ENCODE measurements around the gene SURF1.

Gene SURF1

GRCh38 chr9:133342069-133342406 lies 14.2 kb downstream of the SURF1 start:
- H3K9me3 ChIP-seq (ENCODE audit: insufficient read depth, low read length, severe bottlenecking), result no peaks in the 10 kb centered on the region
- H3K79me2 ChIP-seq (ENCODE audit: insufficient read depth, low read length), result peaks cover 22% of the 10 kb centered on the region
- no peak overlapping the region for H3K9ac ChIP-seq (ENCODE audit: low read depth, low read length)
- peaks cover 69% of the 10 kb centered on the region for H3K36me3 ChIP-seq (ENCODE audit: insufficient read depth, low read length)
- H3K27me3 ChIP-seq (ENCODE audit: insufficient read depth, low read length, poor library complexity), result no peaks in the 10 kb centered on the region
- no peak overlapping the region for H2AFZ ChIP-seq (ENCODE audit: low read depth, low read length)
- H3K4me2 ChIP-seq (ENCODE audit: insufficient read depth, low read length), result no peak overlapping the region
- no peak overlapping the region for H3K4me3 ChIP-seq (ENCODE audit: low read depth in 1 of 2, low read length in 2 of 2)
- TF ChIP-seq EZH2 (IDR thresholded peaks at IDR 0.05; ENCODE audit: borderline replicate concordance, low read depth, low read length, severe bottlenecking), result no peak
- TF ChIP-seq, protein P1, sequence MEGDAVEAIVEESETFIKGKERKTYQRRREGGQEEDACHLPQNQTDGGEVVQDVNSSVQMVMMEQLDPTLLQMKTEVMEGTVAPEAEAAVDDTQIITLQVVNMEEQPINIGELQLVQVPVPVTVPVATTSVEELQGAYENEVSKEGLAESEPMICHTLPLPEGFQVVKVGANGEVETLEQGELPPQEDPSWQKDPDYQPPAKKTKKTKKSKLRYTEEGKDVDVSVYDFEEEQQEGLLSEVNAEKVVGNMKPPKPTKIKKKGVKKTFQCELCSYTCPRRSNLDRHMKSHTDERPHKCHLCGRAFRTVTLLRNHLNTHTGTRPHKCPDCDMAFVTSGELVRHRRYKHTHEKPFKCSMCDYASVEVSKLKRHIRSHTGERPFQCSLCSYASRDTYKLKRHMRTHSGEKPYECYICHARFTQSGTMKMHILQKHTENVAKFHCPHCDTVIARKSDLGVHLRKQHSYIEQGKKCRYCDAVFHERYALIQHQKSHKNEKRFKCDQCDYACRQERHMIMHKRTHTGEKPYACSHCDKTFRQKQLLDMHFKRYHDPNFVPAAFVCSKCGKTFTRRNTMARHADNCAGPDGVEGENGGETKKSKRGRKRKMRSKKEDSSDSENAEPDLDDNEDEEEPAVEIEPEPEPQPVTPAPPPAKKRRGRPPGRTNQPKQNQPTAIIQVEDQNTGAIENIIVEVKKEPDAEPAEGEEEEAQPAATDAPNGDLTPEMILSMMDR (IDR thresholded peaks at IDR 0.05; ENCODE audit: borderline replicate concordance, extremely low read depth, low read length, poor library complexity, severe bottlenecking), result peak; percentile 25
- ATAC-seq (ENCODE audit: insufficient read depth, low read depth) (no peak), DNase-seq (no peak)
- H3K4me1 ChIP-seq (ENCODE audit: insufficient read depth, low read length), result peaks cover 15% of the 10 kb centered on the region
- H4K20me1 ChIP-seq (ENCODE audit: insufficient read depth, low read length), result peaks cover 15% of the 10 kb centered on the region; the same call in 1 of the 2 replicates
- no peak overlapping the region for H3K27ac ChIP-seq (ENCODE audit: low read length)

DNA sequence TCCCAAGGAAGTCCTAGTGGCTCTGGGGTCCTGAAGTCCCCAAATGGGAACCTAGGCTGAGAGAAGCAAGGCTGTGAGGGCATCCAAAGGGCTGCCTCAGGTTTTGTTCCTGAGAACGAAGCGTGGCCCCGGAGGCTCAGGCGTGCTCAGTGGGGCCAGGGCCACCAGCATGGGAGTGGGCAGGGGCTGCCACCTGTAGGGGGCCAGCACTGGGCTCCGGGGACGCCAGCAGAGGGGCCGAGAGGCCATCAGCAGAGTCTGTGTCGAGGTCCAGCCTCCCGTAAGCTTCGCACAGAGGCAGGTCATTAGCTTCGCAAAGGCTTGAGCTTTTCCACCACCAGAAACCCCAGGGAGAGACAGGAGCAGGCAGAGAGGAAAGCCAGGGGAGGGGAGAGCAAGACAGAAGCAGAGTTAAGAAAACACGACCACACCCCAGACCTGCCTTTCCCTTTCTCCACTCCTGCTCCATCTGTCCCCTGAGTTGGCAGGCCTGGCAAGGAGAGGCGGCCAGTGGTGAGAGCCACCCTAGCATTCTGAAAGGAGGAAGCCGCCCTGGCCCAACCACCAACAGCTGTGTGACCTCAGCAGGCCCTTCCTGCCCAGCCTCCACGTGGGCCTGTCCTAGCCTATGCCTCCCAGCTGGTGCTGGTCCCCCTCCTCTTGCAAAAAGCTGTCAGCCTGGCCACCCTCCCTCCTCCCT lies 14.8 kb downstream of the SURF1 start:
- Histone ChIP-seq H3K4me3 (ENCODE audit: low read depth in 1 of 2, low read length in 2 of 2) (no peak overlapping the region), H3K27ac (ENCODE audit: low read length) (no peak overlapping the region), H3K36me3 (ENCODE audit: insufficient read depth, low read length) (peaks cover 69% of the 10 kb centered on the region), H2AFZ (ENCODE audit: low read depth, low read length) (no peak overlapping the region), H4K20me1 (ENCODE audit: insufficient read depth, low read length) (peaks cover 13% of the 10 kb centered on the region; the same call in 1 of the 2 replicates), H3K79me2 (ENCODE audit: insufficient read depth, low read length) (peaks cover 17% of the 10 kb centered on the region), H3K9ac (ENCODE audit: low read depth, low read length) (no peak overlapping the region), H3K27me3 (ENCODE audit: insufficient read depth, low read length, poor library complexity) (no peaks in the 10 kb centered on the region), H3K9me3 (ENCODE audit: insufficient read depth, low read length, severe bottlenecking) (no peaks in the 10 kb centered on the region), H3K4me2 (ENCODE audit: insufficient read depth, low read length) (no peak overlapping the region), H3K4me1 (ENCODE audit: insufficient read depth, low read length) (peaks cover 15% of the 10 kb centered on the region)
- no peak for DNase-seq
- no peak for TF ChIP-seq EZH2 (IDR thresholded peaks at IDR 0.05; ENCODE audit: borderline replicate concordance, low read depth, low read length, severe bottlenecking)
- TF ChIP-seq, protein P1 (IDR thresholded peaks at IDR 0.05; ENCODE audit: borderline replicate concordance, extremely low read depth, low read length, poor library complexity, severe bottlenecking), result no peak
- ATAC-seq (ENCODE audit: insufficient read depth, low read depth), result no peak

GRCh38 chr9:133340916-133341315 lies 15.4 kb downstream of the SURF1 start:
- H3K27me3 ChIP-seq (ENCODE audit: insufficient read depth, low read length, poor library complexity), result no peaks in the 10 kb centered on the region
- no peak for ATAC-seq (ENCODE audit: insufficient read depth, low read depth)
- H3K79me2 ChIP-seq (ENCODE audit: insufficient read depth, low read length), result peaks cover 14% of the 10 kb centered on the region
- DNase-seq, result no peak
- no peak overlapping the region for H3K4me2 ChIP-seq (ENCODE audit: insufficient read depth, low read length)
- H4K20me1 ChIP-seq (ENCODE audit: insufficient read depth, low read length), result peaks cover 11% of the 10 kb centered on the region; the same call in 1 of the 2 replicates
- no peak overlapping the region for H3K27ac ChIP-seq (ENCODE audit: low read length)
- no peaks in the 10 kb centered on the region for H3K9me3 ChIP-seq (ENCODE audit: insufficient read depth, low read length, severe bottlenecking)
- peaks cover 65% of the 10 kb centered on the region for H3K36me3 ChIP-seq (ENCODE audit: insufficient read depth, low read length)
- H3K9ac ChIP-seq (ENCODE audit: low read depth, low read length), result no peak overlapping the region
- peaks cover 13% of the 10 kb centered on the region for H3K4me1 ChIP-seq (ENCODE audit: insufficient read depth, low read length)
- no peak overlapping the region for H2AFZ ChIP-seq (ENCODE audit: low read depth, low read length)
- no peak for TF ChIP-seq EZH2 (IDR thresholded peaks at IDR 0.05; ENCODE audit: borderline replicate concordance, low read depth, low read length, severe bottlenecking)
- TF ChIP-seq, protein P1 (IDR thresholded peaks at IDR 0.05; ENCODE audit: borderline replicate concordance, extremely low read depth, low read length, poor library complexity, severe bottlenecking), result no peak
- H3K4me3 ChIP-seq (ENCODE audit: low read depth in 1 of 2, low read length in 2 of 2), result no peak overlapping the region

Measured in DND-41 (cell line).